Measurements from ENCODE around the gene OPRPN. TPM values are rescaled to one million over a fixed set of nuclear protein-coding genes. Genes with fewer than 3 reads are reported as not detected.

OPRPN gene, protein sequence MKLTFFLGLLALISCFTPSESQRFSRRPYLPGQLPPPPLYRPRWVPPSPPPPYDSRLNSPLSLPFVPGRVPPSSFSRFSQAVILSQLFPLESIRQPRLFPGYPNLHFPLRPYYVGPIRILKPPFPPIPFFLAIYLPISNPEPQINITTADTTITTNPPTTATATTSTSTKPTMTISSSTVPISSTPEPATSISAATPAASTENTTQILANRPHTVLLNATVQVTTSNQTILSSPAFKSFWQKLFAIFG
- total RNA-seq (not detected), polyA plus RNA-seq (ENCODE audit: insufficient read length in 2 of 2) (not detected)
- long read RNA-seq, donor 1: 0 reads
- long read RNA-seq, donor 2: 0 reads
- long read RNA-seq, donor 3: 0 reads
- long read RNA-seq, donor 4: 0 reads

DNA sequence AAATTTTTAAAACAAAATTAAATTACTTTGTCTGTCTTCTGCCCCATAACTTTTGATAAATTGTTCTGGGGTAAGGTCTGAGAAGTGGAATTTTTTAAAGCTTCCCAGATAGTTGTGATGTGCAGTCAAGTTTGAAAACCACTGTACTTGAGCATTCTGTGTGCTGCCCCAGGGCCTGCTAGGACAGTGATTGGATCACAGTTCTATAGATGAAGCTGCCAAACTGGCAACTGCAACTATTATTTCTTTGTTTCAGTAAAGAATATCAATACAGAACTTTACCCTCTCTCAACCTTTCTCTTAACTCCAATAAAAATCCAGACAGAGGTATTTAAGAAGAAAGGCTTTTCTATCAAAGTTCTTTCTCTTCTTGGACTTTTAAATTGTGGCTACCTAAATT is at the start of gene OPRPN:
TSS of gene OPRPN (plus strand) at position 361 of the 400 bp plus-strand sequence. CDS start 1,346 bp downstream, outside the sequence.
- no peaks in the 10 kb centered on the region for H3K4me1 ChIP-seq (ENCODE audit: control insufficient read depth, insufficient read depth, low read length)
- DNase-seq (ENCODE audit: low read depth in 4 of 6, low spot score in 6 of 6): no peak
- no peaks in the 10 kb centered on the region for H3K36me3 ChIP-seq (ENCODE audit: control insufficient read depth, insufficient read depth, low read length)
- no peaks in the 10 kb centered on the region for H3K9me3 ChIP-seq (ENCODE audit: control insufficient read depth, insufficient read depth, low read length)
- no peaks in the 10 kb centered on the region for H3K27me3 ChIP-seq (ENCODE audit: control insufficient read depth, insufficient read depth, low read length)
- H3K4me3 ChIP-seq (ENCODE audit: low read depth, low read length): no peak within 1 kb of the TSS
- H3K27ac ChIP-seq (ENCODE audit: low read depth, low read length): no peak within 1 kb of the TSS

GRCh38 chr4:70356185-70356584 is 41.6 kb upstream of the OPRPN start:
- no peaks in the 10 kb centered on the region for H3K27me3 ChIP-seq (ENCODE audit: control insufficient read depth, insufficient read depth, low read length)
- DNase-seq (ENCODE audit: low read depth in 4 of 6, low spot score in 6 of 6): no peak
- no peaks in the 10 kb centered on the region for H3K9me3 ChIP-seq (ENCODE audit: control insufficient read depth, insufficient read depth, low read length)
- H3K4me3 ChIP-seq (ENCODE audit: low read depth, low read length): no peak overlapping the region
- WGBS (ENCODE audit: insufficient coverage): no CpG with 5 or more reads among the region's 1 CpG
- no peaks in the 10 kb centered on the region for H3K36me3 ChIP-seq (ENCODE audit: control insufficient read depth, insufficient read depth, low read length)
- no peak overlapping the region for H3K27ac ChIP-seq (ENCODE audit: low read depth, low read length)
- no peaks in the 10 kb centered on the region for H3K4me1 ChIP-seq (ENCODE audit: control insufficient read depth, insufficient read depth, low read length)

GRCh38 chr4:70359115-70359661 is 38.6 kb upstream of the OPRPN start:
- Histone ChIP-seq H3K36me3 (ENCODE audit: control insufficient read depth, insufficient read depth, low read length) (no peaks in the 10 kb centered on the region), H3K27me3 (ENCODE audit: control insufficient read depth, insufficient read depth, low read length) (no peaks in the 10 kb centered on the region), H3K4me1 (ENCODE audit: control insufficient read depth, insufficient read depth, low read length) (no peaks in the 10 kb centered on the region), H3K4me3 (ENCODE audit: low read depth, low read length) (no peak overlapping the region), H3K27ac (ENCODE audit: low read depth, low read length) (no peak overlapping the region), H3K9me3 (ENCODE audit: control insufficient read depth, insufficient read depth, low read length) (no peaks in the 10 kb centered on the region)
- DNase-seq (ENCODE audit: low read depth in 4 of 6, low spot score in 6 of 6): no peak
- WGBS (ENCODE audit: insufficient coverage): no CpG with 5 or more reads among the region's 3 CpGs

- Histone ChIP-seq H3K27me3 (ENCODE audit: control insufficient read depth, insufficient read depth, low read length) (no peaks in the 10 kb centered on the region), H3K4me3 (ENCODE audit: low read depth, low read length) (no peak within 1 kb of the TSS), H3K36me3 (ENCODE audit: control insufficient read depth, insufficient read depth, low read length) (no peaks in the 10 kb centered on the region), H3K9me3 (ENCODE audit: control insufficient read depth, insufficient read depth, low read length) (no peaks in the 10 kb centered on the region), H3K4me1 (ENCODE audit: control insufficient read depth, insufficient read depth, low read length) (no peaks in the 10 kb centered on the region), H3K27ac (ENCODE audit: low read depth, low read length) (no peak within 1 kb of the TSS)
- DNase-seq (ENCODE audit: low read depth in 4 of 6, low spot score in 6 of 6): no peak
- no CpG with 5 or more reads among the region's 3 CpGs for WGBS (ENCODE audit: insufficient coverage)
Measured at GRCh38 chr4:70360460-70360859, 37.3 kb upstream of the OPRPN start, which contains the start of gene SMR3A. Gene SMR3A (plus strand): TSS chr4:70360760. CDS start chr4:70362116, 1,356 bp downstream.

- 92% methylated on average over 5 of the region's 5 CpGs for WGBS (ENCODE audit: insufficient coverage)
- no peaks in the 10 kb centered on the region for H3K36me3 ChIP-seq (ENCODE audit: control insufficient read depth, insufficient read depth, low read length)
- no peaks in the 10 kb centered on the region for H3K4me1 ChIP-seq (ENCODE audit: control insufficient read depth, insufficient read depth, low read length)
- no peaks in the 10 kb centered on the region for H3K27me3 ChIP-seq (ENCODE audit: control insufficient read depth, insufficient read depth, low read length)
- no peak overlapping the region for H3K27ac ChIP-seq (ENCODE audit: low read depth, low read length)
- DNase-seq (ENCODE audit: low read depth in 4 of 6, low spot score in 6 of 6): no peak
- H3K4me3 ChIP-seq (ENCODE audit: low read depth, low read length): no peak overlapping the region
- no peaks in the 10 kb centered on the region for H3K9me3 ChIP-seq (ENCODE audit: control insufficient read depth, insufficient read depth, low read length)
Measured at GRCh38 chr4:70364002-70364401, 33.7 kb upstream of the OPRPN start.

GRCh38 chr4:70365479-70365878 is 32.3 kb upstream of the OPRPN start:
- Histone ChIP-seq H3K4me3 (ENCODE audit: low read depth, low read length) (no peak overlapping the region), H3K27ac (ENCODE audit: low read depth, low read length) (peak overlapping the region; percentile 33), H3K9me3 (ENCODE audit: control insufficient read depth, insufficient read depth, low read length) (no peaks in the 10 kb centered on the region), H3K27me3 (ENCODE audit: control insufficient read depth, insufficient read depth, low read length) (no peaks in the 10 kb centered on the region), H3K4me1 (ENCODE audit: control insufficient read depth, insufficient read depth, low read length) (no peaks in the 10 kb centered on the region), H3K36me3 (ENCODE audit: control insufficient read depth, insufficient read depth, low read length) (no peaks in the 10 kb centered on the region)
- WGBS (ENCODE audit: insufficient coverage): 40% methylated on average over 1 of the region's 2 CpGs
- DNase-seq (ENCODE audit: low read depth in 4 of 6, low spot score in 6 of 6): peak in 3 of 6 donors; percentile 31 to 75 (median 68)

DNA sequence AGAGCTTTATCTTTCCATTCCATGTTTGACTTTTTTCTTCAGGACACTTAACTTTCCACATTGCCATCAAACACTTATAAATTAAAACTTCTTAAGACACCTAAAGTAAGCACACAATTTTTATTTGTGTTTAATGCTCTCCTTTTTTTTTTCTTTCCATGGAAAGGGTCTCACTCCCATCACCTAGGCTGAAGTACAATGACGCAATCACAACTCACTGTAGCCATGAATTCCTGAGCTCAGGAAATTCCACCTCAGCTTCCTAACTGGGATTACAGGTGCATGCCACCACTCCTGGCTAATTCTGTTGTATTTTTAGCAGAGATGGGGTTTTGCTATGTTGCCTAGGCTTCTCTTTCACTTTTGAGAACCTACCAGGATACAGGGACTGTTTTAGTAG is 29.9 kb upstream of the OPRPN start:
- Histone ChIP-seq H3K27me3 (ENCODE audit: control insufficient read depth, insufficient read depth, low read length) (no peaks in the 10 kb centered on the region), H3K4me3 (ENCODE audit: low read depth, low read length) (no peak overlapping the region), H3K27ac (ENCODE audit: low read depth, low read length) (no peak overlapping the region), H3K36me3 (ENCODE audit: control insufficient read depth, insufficient read depth, low read length) (no peaks in the 10 kb centered on the region), H3K9me3 (ENCODE audit: control insufficient read depth, insufficient read depth, low read length) (no peaks in the 10 kb centered on the region), H3K4me1 (ENCODE audit: control insufficient read depth, insufficient read depth, low read length) (no peaks in the 10 kb centered on the region)
- no CpG with 5 or more reads among the region's 1 CpG for WGBS (ENCODE audit: insufficient coverage)
- no peak for DNase-seq (ENCODE audit: low read depth in 4 of 6, low spot score in 6 of 6)

DNA sequence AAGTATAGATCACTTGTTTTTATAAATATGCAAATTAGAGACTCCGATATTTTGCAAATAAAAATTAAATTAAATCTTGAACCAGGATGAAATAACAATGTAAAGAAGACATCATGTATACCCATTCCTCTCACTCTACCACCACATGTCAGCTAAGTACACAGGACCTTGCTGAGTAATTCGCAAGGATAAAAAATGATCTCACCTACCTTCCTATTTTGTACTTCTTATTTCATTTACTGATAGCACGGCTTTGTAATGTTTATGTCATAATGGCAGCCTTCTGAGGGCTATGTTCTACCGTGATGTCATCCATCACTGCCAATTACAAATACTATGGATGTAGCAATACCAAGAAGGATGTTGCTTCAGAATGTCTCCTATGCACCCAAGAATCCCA is 25.8 kb upstream of the OPRPN start:
- Histone ChIP-seq H3K27me3 (ENCODE audit: control insufficient read depth, insufficient read depth, low read length) (no peaks in the 10 kb centered on the region), H3K4me1 (ENCODE audit: control insufficient read depth, insufficient read depth, low read length) (no peaks in the 10 kb centered on the region), H3K9me3 (ENCODE audit: control insufficient read depth, insufficient read depth, low read length) (no peaks in the 10 kb centered on the region), H3K36me3 (ENCODE audit: control insufficient read depth, insufficient read depth, low read length) (no peaks in the 10 kb centered on the region), H3K27ac (ENCODE audit: low read depth, low read length) (no peak overlapping the region), H3K4me3 (ENCODE audit: low read depth, low read length) (no peak overlapping the region)
- DNase-seq (ENCODE audit: low read depth in 4 of 6, low spot score in 6 of 6): no peak
- no CpG with 5 or more reads among the region's 4 CpGs for WGBS (ENCODE audit: insufficient coverage)

DNA sequence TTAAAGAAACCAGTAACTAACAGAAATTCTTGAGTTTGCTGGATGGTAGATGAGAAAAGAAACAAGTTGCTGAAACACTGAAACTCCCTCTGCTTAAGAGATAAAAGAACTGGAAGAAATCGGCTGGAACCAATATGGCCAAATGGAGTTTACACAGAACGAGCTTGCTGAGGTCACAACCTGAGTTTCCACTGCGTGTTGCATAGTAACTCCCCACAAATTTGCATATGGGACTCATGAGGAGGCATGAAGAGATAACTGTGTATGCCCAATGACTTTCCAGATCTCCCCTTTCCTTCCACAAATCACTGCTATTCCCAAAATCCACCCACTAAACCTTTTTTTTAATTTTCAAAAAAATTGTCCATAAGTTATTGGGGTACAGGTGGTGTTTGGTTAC is 25.0 kb upstream of the OPRPN start:
- H3K27ac ChIP-seq (ENCODE audit: low read depth, low read length): no peak overlapping the region
- no peak for DNase-seq (ENCODE audit: low read depth in 4 of 6, low spot score in 6 of 6)
- H3K4me3 ChIP-seq (ENCODE audit: low read depth, low read length): no peak overlapping the region
- H3K4me1 ChIP-seq (ENCODE audit: control insufficient read depth, insufficient read depth, low read length): no peaks in the 10 kb centered on the region
- H3K27me3 ChIP-seq (ENCODE audit: control insufficient read depth, insufficient read depth, low read length): no peaks in the 10 kb centered on the region
- WGBS (ENCODE audit: insufficient coverage): 100% methylated on average over 1 of the region's 3 CpGs
- H3K36me3 ChIP-seq (ENCODE audit: control insufficient read depth, insufficient read depth, low read length): no peaks in the 10 kb centered on the region
- no peaks in the 10 kb centered on the region for H3K9me3 ChIP-seq (ENCODE audit: control insufficient read depth, insufficient read depth, low read length)

GRCh38 chr4:70380578-70380977 is 17.2 kb upstream of the OPRPN start:
- Histone ChIP-seq H3K27ac (ENCODE audit: low read depth, low read length) (no peak overlapping the region), H3K9me3 (ENCODE audit: control insufficient read depth, insufficient read depth, low read length) (no peaks in the 10 kb centered on the region), H3K27me3 (ENCODE audit: control insufficient read depth, insufficient read depth, low read length) (no peaks in the 10 kb centered on the region), H3K4me3 (ENCODE audit: low read depth, low read length) (no peak overlapping the region), H3K4me1 (ENCODE audit: control insufficient read depth, insufficient read depth, low read length) (no peaks in the 10 kb centered on the region), H3K36me3 (ENCODE audit: control insufficient read depth, insufficient read depth, low read length) (no peaks in the 10 kb centered on the region)
- no CpG with 5 or more reads among the region's 3 CpGs for WGBS (ENCODE audit: insufficient coverage)
- DNase-seq (ENCODE audit: low read depth in 4 of 6, low spot score in 6 of 6): no peak
